ENCODE results near the gene UNC119B.

UNC119B gene

GRCh38 chr12:120736404-120737331, 26.4 kb downstream of the UNC119B start:
- Histone ChIP-seq H3K4me3 (no peak overlapping the region), H3K27ac (no peak overlapping the region)

DNA sequence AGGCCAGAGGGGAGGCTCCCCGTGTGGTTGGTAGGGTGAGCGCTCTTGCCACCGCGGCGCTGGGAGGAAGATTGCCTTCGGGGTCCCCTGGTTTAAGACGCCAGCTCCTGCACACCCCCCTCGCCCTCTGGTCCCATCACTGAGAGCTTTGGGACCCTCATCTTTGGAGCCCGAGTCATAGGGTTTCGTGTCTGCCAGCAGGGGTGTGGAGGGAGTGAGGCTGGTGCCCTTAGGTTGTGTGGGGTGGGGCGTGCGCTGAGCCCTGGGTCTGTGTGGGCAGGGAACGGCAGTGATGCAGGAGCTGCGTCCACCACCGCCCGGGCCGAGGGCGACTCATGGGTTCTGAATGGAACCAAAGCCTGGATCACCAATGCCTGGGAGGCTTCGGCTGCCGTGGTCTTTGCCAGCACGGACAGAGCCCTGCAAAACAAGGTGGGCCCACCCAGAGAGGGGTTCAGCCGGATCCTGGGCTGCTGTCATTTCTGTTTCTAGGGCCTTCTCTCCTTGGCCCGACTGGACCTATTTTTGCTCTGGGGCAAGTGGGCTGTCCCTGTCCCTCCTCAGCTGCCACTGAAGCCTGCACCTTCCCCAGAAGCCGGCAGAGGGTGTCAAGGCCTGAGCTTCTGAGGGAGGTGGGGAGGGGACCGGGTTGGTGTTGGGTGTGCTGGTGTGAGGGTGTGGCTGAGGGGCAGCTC, 27.4 kb downstream of the UNC119B start:
- Histone ChIP-seq H3K4me3 (no peak overlapping the region), H3K27ac (no peak overlapping the region)

DNA sequence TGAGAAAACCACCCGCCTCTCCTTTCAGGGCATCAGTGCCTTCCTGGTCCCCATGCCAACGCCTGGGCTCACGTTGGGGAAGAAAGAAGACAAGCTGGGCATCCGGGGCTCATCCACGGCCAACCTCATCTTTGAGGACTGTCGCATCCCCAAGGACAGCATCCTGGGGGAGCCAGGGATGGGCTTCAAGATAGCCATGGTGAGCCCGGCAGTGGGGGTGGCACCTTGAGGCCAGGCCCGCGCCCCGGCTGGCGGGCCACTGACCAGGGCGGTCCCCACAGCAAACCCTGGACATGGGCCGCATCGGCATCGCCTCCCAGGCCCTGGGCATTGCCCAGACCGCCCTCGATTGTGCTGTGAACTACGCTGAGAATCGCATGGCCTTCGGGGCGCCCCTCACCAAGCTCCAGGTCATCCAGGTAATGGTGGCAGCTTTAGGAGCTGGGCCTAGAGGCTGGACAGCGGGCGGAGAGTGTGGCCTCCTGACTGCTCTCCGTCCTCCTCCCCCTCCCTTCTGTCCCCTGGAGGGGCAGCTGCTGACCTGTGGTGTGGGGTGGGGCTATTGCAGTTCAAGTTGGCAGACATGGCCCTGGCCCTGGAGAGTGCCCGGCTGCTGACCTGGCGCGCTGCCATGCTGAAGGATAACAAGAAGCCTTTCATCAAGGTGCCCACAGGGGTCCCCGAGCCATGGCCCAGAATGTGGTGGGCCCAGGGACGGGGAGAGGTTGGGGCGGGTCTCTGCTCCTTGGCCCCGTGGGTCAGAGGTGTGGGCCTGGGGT, 28.2 kb downstream of the UNC119B start:
- Histone ChIP-seq H3K4me3 (no peak overlapping the region), H3K27ac (no peak overlapping the region)

DNA sequence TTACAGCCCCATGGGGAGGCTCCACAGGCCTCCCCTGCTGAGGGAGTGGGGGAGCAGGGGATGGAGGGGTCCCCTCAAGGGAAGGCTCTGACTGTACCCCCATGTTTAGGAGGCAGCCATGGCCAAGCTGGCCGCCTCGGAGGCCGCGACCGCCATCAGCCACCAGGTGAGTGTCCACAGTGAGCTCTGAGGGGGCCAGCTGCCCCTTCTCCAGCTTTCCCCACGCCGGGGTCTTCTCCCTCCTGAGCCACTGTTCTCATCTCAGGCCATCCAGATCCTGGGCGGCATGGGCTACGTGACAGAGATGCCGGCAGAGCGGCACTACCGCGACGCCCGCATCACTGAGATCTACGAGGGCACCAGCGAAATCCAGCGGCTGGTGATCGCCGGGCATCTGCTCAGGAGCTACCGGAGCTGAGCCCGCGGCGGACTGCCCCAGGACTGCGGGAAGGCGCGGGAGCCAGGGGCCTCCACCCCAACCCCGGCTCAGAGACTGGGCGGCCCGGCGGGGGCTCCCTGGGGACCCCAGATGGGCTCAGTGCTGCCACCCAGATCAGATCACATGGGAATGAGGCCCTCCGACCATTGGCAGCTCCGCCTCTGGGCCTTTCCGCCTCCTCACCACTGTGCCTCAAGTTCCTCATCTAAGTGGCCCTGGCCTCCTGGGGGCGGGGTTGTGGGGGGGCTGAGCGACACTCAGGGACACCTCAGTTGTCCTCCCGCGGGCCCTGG, 28.9 kb downstream of the UNC119B start:
- Histone ChIP-seq H3K4me3 (no peak overlapping the region), H3K27ac (peak overlapping the region in 1 of 21 experiments; percentile 6)

GRCh38 chr12:120739821-120740613, 29.8 kb downstream of the UNC119B start:
- Histone ChIP-seq H3K4me3 (no peak overlapping the region), H3K27ac (peak overlapping the region in 1 of 21 experiments; percentile 6)

- Histone ChIP-seq H3K27ac (no peak overlapping the region), H3K4me3 (no peak overlapping the region)
These were observed 30.6 kb downstream of the UNC119B start for GRCh38 chr12:120740871-120741270.

DNA sequence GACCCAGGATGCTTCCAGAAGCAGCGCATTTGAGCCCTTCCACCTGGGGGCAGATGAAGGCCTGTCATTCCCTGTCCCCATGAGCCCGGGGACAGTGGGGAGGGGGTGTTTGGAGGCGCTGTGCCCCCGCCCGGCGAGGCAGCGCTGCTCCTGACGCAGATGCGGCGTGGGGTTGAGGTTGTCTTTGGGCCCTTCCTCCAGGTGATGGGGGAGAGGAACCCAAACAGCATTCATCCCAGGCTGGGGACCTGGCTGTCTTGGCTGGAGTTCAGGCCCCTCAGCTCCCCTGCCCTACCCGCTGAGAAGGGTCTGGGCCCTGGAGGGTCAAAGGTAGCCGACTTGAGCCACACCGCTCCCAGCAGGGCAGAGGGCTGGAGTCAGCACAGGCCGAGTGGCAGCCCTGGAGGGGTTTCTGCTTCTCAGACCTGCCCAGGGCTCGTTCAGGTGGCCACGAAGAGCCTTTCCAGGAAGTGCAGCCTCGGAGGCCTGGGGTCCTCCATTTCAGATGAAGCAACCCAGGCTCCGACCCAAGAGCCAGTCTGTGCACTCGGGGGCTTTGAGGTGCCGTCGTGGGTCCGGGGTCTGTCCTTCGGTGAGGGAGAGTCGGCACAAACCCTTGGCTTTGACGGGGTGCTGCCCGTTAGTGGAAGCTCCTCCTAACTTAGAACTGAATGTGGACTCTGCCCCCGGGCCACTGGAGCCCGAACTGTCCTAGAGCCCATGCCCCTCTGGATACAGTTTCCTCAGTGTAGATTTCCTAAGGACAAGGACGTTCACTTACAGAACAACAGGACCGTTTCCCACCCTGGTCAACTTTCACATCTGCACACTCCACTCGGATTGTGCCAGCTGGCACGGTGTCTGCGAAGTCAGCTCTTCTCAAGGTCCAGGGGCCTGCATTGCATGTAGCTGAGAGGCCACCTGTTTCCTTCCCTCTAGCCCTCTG, 31.5 kb downstream of the UNC119B start:
- Histone ChIP-seq H3K4me3 (no peak overlapping the region), H3K27ac (no peak overlapping the region)

DNA sequence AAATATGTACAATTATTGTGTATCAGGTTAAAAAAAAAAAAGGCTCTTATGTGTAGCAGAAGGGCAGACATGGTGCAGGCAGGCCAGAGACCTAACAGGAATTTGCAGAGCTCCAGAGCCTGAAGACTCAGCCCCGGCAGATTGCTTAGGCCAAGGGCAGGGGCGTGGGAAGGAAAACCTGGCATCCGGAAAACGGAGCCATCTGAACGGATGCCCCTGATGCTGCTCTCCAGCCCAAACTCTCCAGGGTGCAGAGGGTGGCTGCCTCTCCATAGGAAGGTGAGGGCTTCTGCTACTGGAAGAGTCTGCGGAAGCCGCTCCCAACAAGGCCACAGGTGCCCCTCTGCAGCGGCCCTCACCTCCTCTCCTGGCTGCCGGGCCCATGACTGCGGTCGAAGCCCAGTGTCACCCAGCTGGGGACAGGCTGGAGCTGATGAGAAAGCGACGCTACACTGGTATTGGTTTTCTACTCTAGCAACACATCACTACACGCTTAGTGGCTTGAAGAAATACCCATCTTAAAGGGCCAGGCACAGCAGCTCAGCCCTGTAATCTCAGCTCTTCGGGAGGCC, 34.8 kb downstream of the UNC119B start:
- H3K27ac ChIP-seq: no peak overlapping the region
- H3K4me3 ChIP-seq: no peak overlapping the region

- Histone ChIP-seq H3K27ac (no peak overlapping the region), H3K4me3 (no peak overlapping the region)
These were observed 38.0 kb downstream of the UNC119B start for GRCh38 chr12:120748242-120748641.

DNA sequence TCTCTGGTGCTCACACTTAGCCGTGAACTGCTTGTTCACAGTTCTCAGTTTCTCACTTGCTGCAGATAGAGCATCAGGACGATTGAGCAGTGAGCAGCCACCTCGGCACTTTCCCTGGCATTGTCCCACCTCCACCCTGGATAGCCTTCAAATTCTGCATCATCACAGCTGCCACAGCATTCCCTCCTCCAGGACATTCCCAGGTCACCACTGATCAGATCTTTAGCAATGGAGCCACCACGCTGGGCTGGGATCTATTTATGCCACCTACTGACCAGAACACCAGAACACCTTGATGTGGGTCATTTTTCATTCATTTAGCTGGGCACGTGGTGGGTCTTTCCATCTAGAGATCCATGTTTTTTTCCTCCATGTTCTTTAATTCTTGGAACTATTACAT, 39.0 kb downstream of the UNC119B start:
- H3K4me3 ChIP-seq: no peak overlapping the region
- H3K27ac ChIP-seq: no peak overlapping the region

- H3K4me3 ChIP-seq: no peak overlapping the region
- no peak overlapping the region for H3K27ac ChIP-seq
These were observed 40.5 kb downstream of the UNC119B start for GRCh38 chr12:120750806-120751205.

DNA sequence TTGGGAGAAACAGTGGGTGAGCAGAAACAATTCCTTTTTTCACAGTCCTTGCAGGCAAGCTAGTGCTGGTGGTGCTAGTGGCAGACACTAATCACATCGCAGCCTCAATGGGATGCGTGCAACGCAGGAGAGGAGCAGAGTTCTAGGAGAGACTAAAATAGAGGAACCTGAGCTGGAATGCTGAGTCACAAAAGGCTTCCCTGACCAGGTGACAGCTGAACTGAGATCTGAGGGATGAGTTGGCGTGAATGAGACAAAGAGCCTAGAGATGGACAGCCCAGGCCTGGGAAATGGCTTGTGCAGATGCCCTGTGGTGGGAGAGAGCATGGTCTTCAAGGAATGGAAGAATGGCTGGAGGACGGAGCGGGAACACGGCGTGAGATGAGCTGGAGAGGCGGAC, 41.1 kb downstream of the UNC119B start:
- H3K27ac ChIP-seq: no peak overlapping the region
- no peak overlapping the region for H3K4me3 ChIP-seq

DNA sequence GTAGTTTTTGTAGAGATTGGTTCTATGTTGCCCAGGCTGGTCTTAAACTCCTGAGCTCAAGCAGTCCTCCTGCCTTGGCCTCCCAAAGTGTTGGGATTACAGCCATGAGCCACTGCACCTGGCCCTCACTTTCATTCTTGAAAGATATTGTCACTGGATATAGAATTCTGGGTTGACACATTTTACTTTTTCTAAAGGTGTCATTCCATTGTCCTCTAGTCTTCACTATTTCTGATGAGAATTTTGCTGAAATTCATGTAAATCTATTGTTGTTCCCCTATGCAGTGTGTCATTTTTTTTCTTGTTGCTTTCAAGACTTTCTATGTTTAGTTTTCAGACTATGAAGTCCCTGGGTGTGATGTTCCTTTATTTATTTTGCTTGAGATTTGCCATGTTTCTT, 44.5 kb downstream of the UNC119B start:
- Histone ChIP-seq H3K27ac (no peak overlapping the region), H3K4me3 (no peak overlapping the region)

- no peak overlapping the region for H3K4me3 ChIP-seq
- H3K27ac ChIP-seq: no peak overlapping the region
These were observed 45.0 kb downstream of the UNC119B start for GRCh38 chr12:120755269-120755668.

- no peak overlapping the region for H3K27ac ChIP-seq
- no peak overlapping the region for H3K4me3 ChIP-seq
These were observed 47.0 kb downstream of the UNC119B start for GRCh38 chr12:120757226-120757742.

GRCh38 chr12:120757949-120758348, 47.7 kb downstream of the UNC119B start:
- Histone ChIP-seq H3K27ac (no peak overlapping the region), H3K4me3 (no peak overlapping the region)
